WI38 (cell line): ENCODE measurements around the gene CNKSR3.

Experiments
- H3K4me3 ChIP-seq: 2 replicates; pipeline ENCODE4 v1.5.1; 2011; ENCODE audit warnings: low read depth, mild to moderate bottlenecking, control low read depth, low read length
- TF ChIP-seq, protein P1 (sequence below): IDR thresholded peaks from 2 replicates; pipeline ENCODE4 v1.5.1; 2012; ENCODE audit warnings: low read depth, mild to moderate bottlenecking, control low read depth, low read length

CNKSR3 gene

DNA sequence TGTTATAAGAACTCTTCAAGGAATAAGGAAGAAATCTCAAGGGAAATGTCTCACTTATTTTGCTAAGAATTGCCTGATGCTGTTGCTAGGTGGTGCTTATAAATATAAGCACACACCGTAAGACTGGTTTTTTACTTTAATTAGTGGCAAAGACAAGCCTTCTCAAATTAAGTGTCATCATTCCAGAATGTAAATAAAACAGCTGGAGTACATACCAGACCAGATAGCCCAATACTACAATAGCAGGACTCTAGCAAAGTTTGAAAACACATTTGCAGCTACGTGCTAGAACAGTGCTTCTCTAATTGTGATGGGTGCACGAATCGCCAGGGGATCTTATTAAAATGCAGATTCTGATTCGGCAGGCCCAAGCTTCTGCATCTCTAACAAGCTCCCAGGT is 6.8 kb downstream of the CNKSR3 start:
- TF ChIP-seq, protein P1, sequence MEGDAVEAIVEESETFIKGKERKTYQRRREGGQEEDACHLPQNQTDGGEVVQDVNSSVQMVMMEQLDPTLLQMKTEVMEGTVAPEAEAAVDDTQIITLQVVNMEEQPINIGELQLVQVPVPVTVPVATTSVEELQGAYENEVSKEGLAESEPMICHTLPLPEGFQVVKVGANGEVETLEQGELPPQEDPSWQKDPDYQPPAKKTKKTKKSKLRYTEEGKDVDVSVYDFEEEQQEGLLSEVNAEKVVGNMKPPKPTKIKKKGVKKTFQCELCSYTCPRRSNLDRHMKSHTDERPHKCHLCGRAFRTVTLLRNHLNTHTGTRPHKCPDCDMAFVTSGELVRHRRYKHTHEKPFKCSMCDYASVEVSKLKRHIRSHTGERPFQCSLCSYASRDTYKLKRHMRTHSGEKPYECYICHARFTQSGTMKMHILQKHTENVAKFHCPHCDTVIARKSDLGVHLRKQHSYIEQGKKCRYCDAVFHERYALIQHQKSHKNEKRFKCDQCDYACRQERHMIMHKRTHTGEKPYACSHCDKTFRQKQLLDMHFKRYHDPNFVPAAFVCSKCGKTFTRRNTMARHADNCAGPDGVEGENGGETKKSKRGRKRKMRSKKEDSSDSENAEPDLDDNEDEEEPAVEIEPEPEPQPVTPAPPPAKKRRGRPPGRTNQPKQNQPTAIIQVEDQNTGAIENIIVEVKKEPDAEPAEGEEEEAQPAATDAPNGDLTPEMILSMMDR, result no peak
- H3K4me3 ChIP-seq, result no peak overlapping the region

DNA sequence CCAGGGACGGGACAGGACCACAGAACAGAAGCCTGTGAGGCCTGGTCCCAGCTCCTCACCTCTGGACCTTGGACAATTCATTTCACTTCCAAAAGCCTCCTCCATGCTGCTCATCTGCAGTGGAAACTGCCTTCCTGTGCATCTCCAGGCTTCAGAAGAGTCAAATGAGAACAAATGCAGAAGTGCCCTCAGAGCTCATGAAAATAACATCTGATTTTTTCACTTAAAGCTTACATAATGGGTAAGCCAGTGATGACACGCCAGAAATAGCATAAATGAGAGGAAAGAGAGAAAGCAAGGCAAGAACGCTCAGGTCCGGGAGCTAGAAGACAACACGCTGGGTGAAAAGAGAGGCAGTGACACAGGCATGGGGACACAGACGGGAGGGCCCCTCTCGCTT is 7.9 kb downstream of the CNKSR3 start:
- no peak overlapping the region for H3K4me3 ChIP-seq
- TF ChIP-seq, protein P1, result no peak

DNA sequence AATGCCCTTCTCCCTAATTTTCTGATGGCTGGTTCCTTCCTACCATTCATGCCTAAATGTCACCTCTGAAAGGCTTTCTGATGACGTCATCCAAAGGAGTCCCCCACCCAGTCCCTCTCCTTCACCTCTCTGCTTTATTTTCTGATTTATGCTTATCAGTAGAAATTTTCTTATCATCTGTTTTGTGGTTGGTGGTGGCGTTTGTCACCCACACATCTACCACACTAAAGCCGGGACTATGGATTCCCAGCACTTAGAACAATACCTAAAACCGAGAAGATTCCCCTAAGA is 9.0 kb downstream of the CNKSR3 start:
- TF ChIP-seq, protein P1, result no peak
- H3K4me3 ChIP-seq, result no peak overlapping the region

DNA sequence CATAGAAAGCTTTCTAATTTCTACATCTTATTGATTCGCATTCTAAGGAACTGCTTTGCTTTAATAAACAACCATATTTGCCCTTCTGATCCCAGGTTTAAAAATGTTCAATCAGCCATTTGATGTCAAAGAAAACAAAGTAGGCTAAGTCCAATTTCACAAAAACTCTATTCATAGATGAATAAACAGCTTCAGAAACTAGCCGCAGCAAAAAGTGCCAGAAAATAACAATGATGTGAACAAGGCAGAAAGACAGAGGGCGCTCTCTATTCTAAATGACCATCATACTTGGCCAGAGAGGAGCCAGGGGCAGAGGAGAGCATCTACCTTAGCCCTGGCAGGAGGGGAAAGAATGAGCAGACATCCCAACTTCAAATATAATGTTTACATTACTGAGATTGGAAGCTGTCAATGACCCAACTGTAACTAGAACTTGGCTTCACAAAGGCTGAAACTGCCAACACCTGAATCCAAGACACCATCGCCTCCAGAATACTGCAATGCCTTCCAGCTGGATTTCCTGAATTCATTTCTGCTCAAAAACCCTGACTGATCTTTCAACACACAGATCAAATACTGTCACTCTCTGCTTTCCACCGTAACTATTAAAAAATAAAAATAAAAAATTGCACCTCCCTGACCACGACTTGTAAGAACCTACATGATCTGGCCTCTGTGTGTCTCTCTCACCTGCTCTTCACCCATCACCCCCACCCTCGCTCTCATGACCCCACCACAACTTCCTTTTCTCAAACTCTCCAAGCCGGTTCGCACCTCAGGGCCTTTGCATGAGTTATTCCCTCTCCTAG is 9.5 kb downstream of the CNKSR3 start:
- no peak overlapping the region for H3K4me3 ChIP-seq
- TF ChIP-seq, protein P1, result 0 out of 2 replicates have a peak, but pooled peaks have one; percentile 12

DNA sequence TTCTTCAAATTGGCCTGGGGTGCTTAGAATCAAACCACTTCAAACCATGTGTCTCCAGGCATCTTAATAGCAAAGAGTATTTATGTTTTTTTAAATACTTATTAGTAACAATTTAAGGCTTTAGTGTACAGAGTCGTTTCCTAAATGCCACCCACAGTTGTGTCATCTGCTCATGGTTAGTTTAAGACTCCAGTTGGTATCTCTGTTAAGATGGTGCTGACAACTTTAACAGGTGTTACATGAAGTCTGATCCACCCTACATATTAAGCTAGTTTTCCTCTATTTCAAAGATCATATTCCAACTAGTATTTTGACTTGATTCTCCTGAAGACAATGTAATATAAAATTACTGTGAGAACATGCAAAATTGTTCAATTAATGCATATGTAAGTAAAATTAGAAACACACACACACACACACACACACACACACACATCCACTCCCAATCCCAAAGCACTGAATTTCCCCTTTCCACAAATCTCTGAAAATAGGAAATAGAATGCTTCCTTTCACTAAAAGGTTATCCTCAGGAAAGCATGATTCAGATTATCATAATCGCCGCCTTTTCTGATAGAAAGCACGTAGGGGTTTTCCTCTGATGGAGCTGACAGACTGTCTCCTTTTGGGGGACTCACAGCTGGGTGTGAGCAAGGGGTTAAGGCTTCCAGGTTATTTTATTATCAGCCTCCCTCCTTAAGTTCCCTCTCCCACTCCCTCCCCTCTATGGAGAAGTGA is 10.5 kb downstream of the CNKSR3 start:
- TF ChIP-seq, protein P1, result no peak

DNA sequence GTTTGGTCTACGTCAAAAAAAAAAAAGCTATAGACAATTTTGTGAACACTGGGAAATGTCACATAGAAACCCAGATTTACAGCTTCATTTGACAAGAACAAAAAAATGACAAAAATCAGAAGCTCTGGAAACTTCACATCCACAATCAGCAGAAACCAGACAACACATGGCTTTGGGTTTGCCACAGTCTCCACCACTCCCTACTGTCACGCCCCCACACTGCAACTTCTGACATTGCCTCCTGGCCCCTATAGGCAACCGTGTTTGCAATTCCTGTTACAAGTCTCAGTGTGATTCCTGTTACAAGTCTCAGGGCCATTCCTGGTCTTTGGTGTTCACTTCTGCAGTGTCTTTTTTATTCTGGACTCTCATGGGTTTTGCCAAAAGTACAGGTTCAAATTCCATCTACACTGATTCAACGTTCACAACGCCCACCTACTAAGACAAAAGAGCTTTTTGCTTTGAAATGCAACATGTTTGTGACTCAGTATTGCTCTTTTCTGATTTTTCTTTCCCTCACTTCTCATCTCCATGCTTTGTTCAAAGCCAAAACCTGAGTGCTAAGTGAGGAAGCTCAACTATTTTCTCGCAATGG is 12.0 kb downstream of the CNKSR3 start:
- TF ChIP-seq, protein P1, result no peak
- no peak overlapping the region for H3K4me3 ChIP-seq

More for the DNA sequence above, 10.5 kb downstream of the CNKSR3 start:
- H3K4me3 ChIP-seq, result no peak overlapping the region
